ENCODE results near the gene TH. TPM values are rescaled to one million over a fixed set of nuclear protein-coding genes. Genes with fewer than 3 reads are reported as not detected.

Gene TH
- total and polyA plus RNA-seq, 2 of the 8 experiments (the other 6 are each of a cell fraction or from before 2014, with no cell fraction given), result 0.09 TPM; not detected in 1

GRCh38 chr11:2140411-2141400 lies 30.9 kb downstream of the TH start (continued):
- TF ChIP-seq SP1 (IDR thresholded peaks at IDR 0.05; ENCODE audit: low read depth, low read length) (no peak), SIX5 (IDR thresholded peaks at IDR 0.05; ENCODE audit: low read depth, low read length) (no peak), POLR2A (IDR thresholded peaks at IDR 0.05; ENCODE audit: control extremely low read depth in 1 of 2, low read depth in 2 of 2, low read length in 2 of 2) (no peak), TEAD4 (IDR thresholded peaks at IDR 0.05; ENCODE audit: low read depth, low read length) (no peak), BCL11A (IDR thresholded peaks at IDR 0.05; ENCODE audit: low read depth in 2 of 2, low read length in 2 of 2) (no peak), TAF7 (optimal IDR thresholded peaks at IDR 0.05; ENCODE audit: borderline replicate concordance, low read depth, low read length) (no peak), CTBP2 (IDR thresholded peaks at IDR 0.05; ENCODE audit: borderline replicate concordance, insufficient read depth, insufficient read length, low read length) (no peak), RNF2 (IDR thresholded peaks at IDR 0.05; ENCODE audit: borderline replicate concordance, low read depth, low read length, missing control alignments, poor library complexity, severe bottlenecking) (peak; percentile 99), BACH1 (IDR thresholded peaks at IDR 0.05; ENCODE audit: low read length) (no peak), CBX8 (IDR thresholded peaks at IDR 0.05; ENCODE audit: borderline replicate concordance, low read depth, low read length) (peak; percentile 75; the same call in 1 of the 2 replicates), CBX5 (IDR thresholded peaks at IDR 0.05; ENCODE audit: low read depth, low read length) (no peak), FOSL1 (IDR thresholded peaks at IDR 0.05; ENCODE audit: insufficient read depth, low read depth, low read length) (no peak), MAX (IDR thresholded peaks at IDR 0.05) (no peak), JUND (IDR thresholded peaks at IDR 0.05; ENCODE audit: low read length) (no peak), HDAC6 (IDR thresholded peaks at IDR 0.05; ENCODE audit: low read depth, low read length) (no peak), CTCF (IDR thresholded peaks at IDR 0.05; ENCODE audit: control extremely low read depth in 1 of 3, insufficient read depth in 1 of 3, low read depth in 1 of 3, low read length in 3 of 3) (no peak), TAF1 (IDR thresholded peaks at IDR 0.05; ENCODE audit: low read depth, low read length) (no peak)
- TF ChIP-seq, protein P1, sequence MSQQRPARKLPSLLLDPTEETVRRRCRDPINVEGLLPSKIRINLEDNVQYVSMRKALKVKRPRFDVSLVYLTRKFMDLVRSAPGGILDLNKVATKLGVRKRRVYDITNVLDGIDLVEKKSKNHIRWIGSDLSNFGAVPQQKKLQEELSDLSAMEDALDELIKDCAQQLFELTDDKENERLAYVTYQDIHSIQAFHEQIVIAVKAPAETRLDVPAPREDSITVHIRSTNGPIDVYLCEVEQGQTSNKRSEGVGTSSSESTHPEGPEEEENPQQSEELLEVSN (IDR thresholded peaks at IDR 0.05), result no peak
- TF ChIP-seq, protein P2, sequence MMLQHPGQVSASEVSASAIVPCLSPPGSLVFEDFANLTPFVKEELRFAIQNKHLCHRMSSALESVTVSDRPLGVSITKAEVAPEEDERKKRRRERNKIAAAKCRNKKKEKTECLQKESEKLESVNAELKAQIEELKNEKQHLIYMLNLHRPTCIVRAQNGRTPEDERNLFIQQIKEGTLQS (IDR thresholded peaks at IDR 0.05; ENCODE audit: insufficient read depth, low read depth, low read length), result no peak
